PC-3 (cell line): ENCODE data around the gene STAU1. TPM values are rescaled to one million over a fixed set of nuclear protein-coding genes. Genes with fewer than 3 reads are reported as not detected.
"Not testable (repeated sequence)": the region's sequence is repeated elsewhere in the genome, so short reads cannot be mapped to it uniquely, and the experiment has no call there.

ENCODE experiments used
- ATAC-seq: fragments of 200-7000 bp; cut with Tn5 transposase; 2 replicates; pipeline ENCODE4 v1.9.1; 2020; ENCODE audit warnings: mild to moderate bottlenecking, moderate library complexity
- BruUV-seq: library from RNA; stranded (reverse); fragments of 400-500 nt; replicated peaks from 2 replicates; lab custom pipeline; 2021; lab: Mats Ljungman, UMichigan
- CTCF ChIA-PET: fragments of 300-600 bp; sonication (Branson Sonifier 250); formaldehyde crosslinking; loops from one replicate; lab custom pipeline; 2022; ENCODE audit warnings: antibody characterized with exemption; lab: Charles Lee
- POLR2A ChIA-PET: fragments of 300-600 bp; sonication (Branson Sonifier 250); formaldehyde crosslinking; loops from one replicate; lab custom pipeline; 2022; ENCODE audit warnings: antibody characterized with exemption; ENCODE audit not compliant: unreplicated experiment; lab: Charles Lee
- DNase-seq: peaks from one replicate; pipeline ENCODE4 v3.0.0-alpha.2; 2015
- H2AFZ ChIP-seq: fragments of 300-600 bp; sonication (generic); 2 replicates; pipeline ENCODE4 v1.6.0; 2016; ENCODE audit warnings: antibody characterized with exemption, low read length
- H3F3A ChIP-seq: fragments of 300-600 bp; sonication (generic); one replicate; pipeline ENCODE4 v1.6.0; 2017; ENCODE audit warnings: antibody characterized with exemption, low read length, control low read depth, mild to moderate bottlenecking; ENCODE audit not compliant: unreplicated experiment
- H3K27ac ChIP-seq: fragments of 300-600 bp; sonication (generic); 2 replicates; pipeline ENCODE4 v1.5.1; 2016; ENCODE audit warnings: mild to moderate bottlenecking, low read length
- H3K27me3 ChIP-seq: fragments of 300-600 bp; sonication (generic); 2 replicates; pipeline ENCODE4 v1.6.1; 2016; ENCODE audit warnings: low read length, mixed read lengths
- H3K36me3 ChIP-seq: fragments of 300-600 bp; sonication (generic); 2 replicates; pipeline ENCODE4 v1.6.1; 2016; ENCODE audit warnings: low read depth, mixed run types, low read length, mixed read lengths
- H3K4me1 ChIP-seq: fragments of 300-600 bp; sonication (generic); 2 replicates; pipeline ENCODE4 v1.5.1; 2016; ENCODE audit warnings: low read length; ENCODE audit not compliant: insufficient read depth
- H3K4me2 ChIP-seq: fragments of 300-600 bp; sonication (generic); 2 replicates; pipeline ENCODE4 v1.6.0; 2016; ENCODE audit warnings: low read length
- H3K4me3 ChIP-seq: fragments of 300-600 bp; sonication (generic); 2 replicates; pipeline ENCODE4 v1.5.1; 2016; ENCODE audit warnings: mild to moderate bottlenecking, low read length, mixed read lengths
- H3K79me2 ChIP-seq: fragments of 300-600 bp; sonication (generic); 2 replicates; pipeline ENCODE4 v1.6.1; 2017; ENCODE audit warnings: low read length, mixed read lengths
- H3K9ac ChIP-seq: fragments of 300-600 bp; sonication (generic); 2 replicates; pipeline ENCODE4 v1.6.0; 2016; ENCODE audit warnings: mild to moderate bottlenecking, low read length
- H3K9me2 ChIP-seq: fragments of 300-600 bp; sonication (generic); replicated peaks from 2 replicates; pipeline ENCODE4 v1.6.1; 2016; ENCODE audit warnings: mixed run types, low read length, mixed read lengths
- H3K9me3 ChIP-seq: fragments of 300-600 bp; sonication (generic); 2 replicates; pipeline ENCODE4 v1.6.1; 2016; ENCODE audit warnings: low read length, mixed read lengths
- H4K20me1 ChIP-seq: fragments of 300-600 bp; sonication (generic); 2 replicates; pipeline ENCODE4 v1.6.1; 2016; ENCODE audit warnings: low read length, mixed read lengths
- EZH2 ChIP-seq: fragments of 300-600 bp; sonication (generic); IDR thresholded peaks from one replicate; pipeline ENCODE4 v1.6.1; 2017; ENCODE audit warnings: antibody characterized with exemption, mild to moderate bottlenecking, low read length; ENCODE audit not compliant: unreplicated experiment
- EZH2phosphoT487 ChIP-seq: fragments of 300-600 bp; sonication (generic); IDR thresholded peaks from 2 replicates; pipeline ENCODE4 v1.6.1; 2018; ENCODE audit warnings: mild to moderate bottlenecking, antibody characterized with exemption, low read length, borderline replicate concordance
- intact Hi-C: fragments of 100-400 bp; cut with micrococcal nuclease; formaldehyde crosslinking; loops from 2 replicates; pipeline ENCODE4 v1.9.0; 2023
- total RNA-seq: library from RNA; depleted of rRNA; stranded (reverse); fragments of >200 nt; gene quantifications from 2 replicates; pipeline ENCODE4 v1.2.3, GENCODE V29; 2014
- TF ChIP-seq, protein P1 (sequence below): fragments of 300-600 bp; sonication (generic); conservative IDR thresholded peaks from 2 replicates; pipeline ENCODE4 v1.5.1; 2017; ENCODE audit warnings: antibody characterized with exemption, low read depth, mild to moderate bottlenecking, low read length

STAU1 gene
- total RNA-seq, 1 experiment from 2014 or later, result 87.8 TPM

GRCh38 chr20:49219924-49220831 lies 32.0 kb upstream of the STAU1 start:
- no peaks in the 10 kb centered on the region for H3K9me2 ChIP-seq
- TF ChIP-seq, protein P1, sequence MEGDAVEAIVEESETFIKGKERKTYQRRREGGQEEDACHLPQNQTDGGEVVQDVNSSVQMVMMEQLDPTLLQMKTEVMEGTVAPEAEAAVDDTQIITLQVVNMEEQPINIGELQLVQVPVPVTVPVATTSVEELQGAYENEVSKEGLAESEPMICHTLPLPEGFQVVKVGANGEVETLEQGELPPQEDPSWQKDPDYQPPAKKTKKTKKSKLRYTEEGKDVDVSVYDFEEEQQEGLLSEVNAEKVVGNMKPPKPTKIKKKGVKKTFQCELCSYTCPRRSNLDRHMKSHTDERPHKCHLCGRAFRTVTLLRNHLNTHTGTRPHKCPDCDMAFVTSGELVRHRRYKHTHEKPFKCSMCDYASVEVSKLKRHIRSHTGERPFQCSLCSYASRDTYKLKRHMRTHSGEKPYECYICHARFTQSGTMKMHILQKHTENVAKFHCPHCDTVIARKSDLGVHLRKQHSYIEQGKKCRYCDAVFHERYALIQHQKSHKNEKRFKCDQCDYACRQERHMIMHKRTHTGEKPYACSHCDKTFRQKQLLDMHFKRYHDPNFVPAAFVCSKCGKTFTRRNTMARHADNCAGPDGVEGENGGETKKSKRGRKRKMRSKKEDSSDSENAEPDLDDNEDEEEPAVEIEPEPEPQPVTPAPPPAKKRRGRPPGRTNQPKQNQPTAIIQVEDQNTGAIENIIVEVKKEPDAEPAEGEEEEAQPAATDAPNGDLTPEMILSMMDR, result no peak
- TF ChIP-seq EZH2 (no peak), EZH2phosphoT487 (no peak)
- peak overlapping the region; percentile 45 for H3K27ac ChIP-seq
- no peaks in the 10 kb centered on the region for H3K27me3 ChIP-seq
- H3K4me3 ChIP-seq, result peak overlapping the region; percentile 82
- H3K36me3 ChIP-seq, result peaks cover 37% of the 10 kb centered on the region
- H3K9ac ChIP-seq, result peak overlapping the region; percentile 83
- peak; percentile 5 for ATAC-seq
- no TSS peak for BruUV-seq
- no peaks in the 10 kb centered on the region for H3K9me3 ChIP-seq
- ChIA-PET CTCF (no interaction called here), POLR2A (no interaction called here)
- peaks cover 29% of the 10 kb centered on the region for H3K79me2 ChIP-seq
- H3F3A ChIP-seq, result no peaks in the 10 kb centered on the region
- H2AFZ ChIP-seq, result peak overlapping the region; percentile 79
- peaks cover 15% of the 10 kb centered on the region for H3K4me1 ChIP-seq
- intact Hi-C loops, result no loop called here
- H3K4me2 ChIP-seq, result peak overlapping the region; percentile 88
- peaks cover 5% of the 10 kb centered on the region for H4K20me1 ChIP-seq
- peak; percentile 20 for DNase-seq

GRCh38 chr20:49219091-49219923 lies 31.2 kb upstream of the STAU1 start, which contains the start of gene DDX27:
Gene DDX27 (plus strand): TSS chr20:49219416. CDS start chr20:49219449, 33 bp downstream.
- H3K36me3 ChIP-seq, result peaks cover 29% of the 10 kb centered on the region; the same call in 1 of the 2 replicates
- H2AFZ ChIP-seq, result peak within 1 kb of the TSS; percentile 79
- peaks cover 15% of the 10 kb centered on the region for H3K4me1 ChIP-seq
- DNase-seq (peak; percentile 100), ATAC-seq (peak; percentile 87)
- H4K20me1 ChIP-seq, result peaks cover 5% of the 10 kb centered on the region
- intact Hi-C loops, result no loop called here
- peak within 1 kb of the TSS; percentile 83 for H3K9ac ChIP-seq
- TF ChIP-seq EZH2phosphoT487 (no peak), EZH2 (no peak)
- TF ChIP-seq, protein P1, result no peak
- peak within 1 kb of the TSS; percentile 88 for H3K4me2 ChIP-seq
- POLR2A ChIA-PET, result interaction anchor here (0.5 to 0.7 kb wide), 5 partner anchors 12 to 327 kb away, joined by 3 to 18 read pairs (median 3); partner anchors contain the start of gene ZNFX1
- H3K27me3 ChIP-seq, result no peaks in the 10 kb centered on the region
- H3K27ac ChIP-seq, result peak within 1 kb of the TSS; percentile 45
- no peaks in the 10 kb centered on the region for H3F3A ChIP-seq
- H3K4me3 ChIP-seq, result peak within 1 kb of the TSS; percentile 82
- no peaks in the 10 kb centered on the region for H3K9me3 ChIP-seq
- peaks cover 29% of the 10 kb centered on the region for H3K79me2 ChIP-seq
- BruUV-seq, result TSS peak; percentile 86
- CTCF ChIA-PET, result interaction anchor here (0.7 kb wide), 2 partner anchors 38 to 43 kb away, joined by 6 read pairs; no protein-coding TSS in a partner anchor
- H3K9me2 ChIP-seq, result no peaks in the 10 kb centered on the region

DNA sequence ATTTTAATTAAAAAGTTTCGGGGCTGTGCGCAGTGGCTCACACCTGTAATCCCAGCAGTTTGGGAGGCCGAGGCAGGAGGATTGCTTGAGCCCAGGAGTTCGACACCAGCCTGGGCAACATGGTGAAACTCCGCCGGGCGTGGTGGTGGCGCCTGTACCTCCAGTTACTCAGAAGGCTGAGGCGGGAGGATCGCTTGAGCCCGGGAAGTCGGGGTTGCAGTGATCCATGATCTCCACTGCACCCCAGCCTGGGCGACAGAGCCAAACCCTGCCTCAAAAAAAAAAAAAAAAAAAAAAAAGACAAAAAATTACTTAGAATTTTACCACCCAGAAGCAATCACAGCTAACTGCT lies 30.6 kb upstream of the STAU1 start:
- Histone ChIP-seq H2AFZ (peak overlapping the region; percentile 79), H3K4me2 (peak overlapping the region; percentile 88), H3K36me3 (peaks cover 23% of the 10 kb centered on the region; the same call in 1 of the 2 replicates), H3K27ac (peak overlapping the region; percentile 23), H3K4me3 (peak overlapping the region; percentile 82; the same call in 1 of the 2 replicates), H3K4me1 (peaks cover 15% of the 10 kb centered on the region), H3K9ac (peak overlapping the region; percentile 55), H3K79me2 (peaks cover 29% of the 10 kb centered on the region)
- H4K20me1 ChIP-seq, H3K27me3 ChIP-seq, ATAC-seq, H3K9me3 ChIP-seq, H3K9me2 ChIP-seq, DNase-seq, intact Hi-C loops, H3F3A ChIP-seq: not testable (repeated sequence)
- ChIA-PET POLR2A (interaction anchor here (0.5 to 0.7 kb wide), 4 partner anchors 11 to 326 kb away, joined by 3 to 7 read pairs (median 3); partner anchors contain the start of gene ZNFX1), CTCF (interaction anchor here (0.7 kb wide), 2 partner anchors 37 to 44 kb away, joined by 6 read pairs; no protein-coding TSS in a partner anchor)
- BruUV-seq, result TSS peak; percentile 99
